Kidney (tissue), 22 donors: ENCODE data around the gene CXorf66. TPM values are rescaled to one million over a fixed set of nuclear protein-coding genes. Genes with fewer than 3 reads are reported as not detected.

Experiments used
- DNase-seq, 5 donors: peaks; one replicate each; pipeline ENCODE4 v3.0.0-alpha.2; 2013 to 2020
- FAIRE-seq: peaks from 2 replicates; lab custom pipeline; 2012; peaks lifted over from hg19 to GRCh38; lab: Jason Lieb, UNC
- H3K27ac ChIP-seq, 2 donors: one replicate each; pipeline ENCODE4 v1.7.0; 2013; ENCODE audit warnings: low read depth in 2 of 2, low read length in 2 of 2, inconsistent platforms in 1 of 2
- H3K27me3 ChIP-seq: one replicate; pipeline ENCODE4 v1.7.1; 2013; ENCODE audit warnings: low read length, inconsistent platforms; ENCODE audit not compliant: control insufficient read depth, insufficient read depth
- H3K36me3 ChIP-seq, 3 donors: one replicate each; pipeline versions ENCODE4 v1.7.0 to v1.7.1; 2013; ENCODE audit warnings: low read length in 3 of 3, control low read depth in 1 of 3, inconsistent platforms in 1 of 3; ENCODE audit not compliant: insufficient read depth in 3 of 3, control insufficient read depth in 2 of 3
- H3K4me1 ChIP-seq, 3 donors: one replicate each; pipeline versions ENCODE4 v1.7.0 to v1.7.1; 2013; ENCODE audit warnings: low read length in 3 of 3, inconsistent platforms in 1 of 3, low read depth in 1 of 3; ENCODE audit not compliant: control insufficient read depth in 2 of 3, insufficient read depth in 2 of 3
- H3K4me3 ChIP-seq, 3 donors: one replicate each; pipeline versions ENCODE4 v1.7.0 to v1.8.1; 2013; ENCODE audit warnings: low read length in 3 of 3, control low read depth in 1 of 3, inconsistent platforms in 1 of 3
- H3K9ac ChIP-seq, 3 donors: one replicate each; pipeline versions ENCODE4 v1.7.0 to v1.7.1; 2013; ENCODE audit warnings: low read length in 3 of 3, control low read depth in 1 of 3, inconsistent platforms in 1 of 3
- H3K9me3 ChIP-seq, 3 donors: one replicate each; pipeline versions ENCODE4 v1.7.0 to v1.7.1; 2013; ENCODE audit warnings: low read length in 3 of 3, control low read depth in 1 of 3, inconsistent platforms in 1 of 3; ENCODE audit not compliant: control insufficient read depth in 2 of 3, insufficient read depth in 1 of 3
- CTCF ChIP-seq: IDR thresholded peaks from 3 replicates; pipeline ENCODE4 v1.5.1; 2012; ENCODE audit warnings: mild to moderate bottlenecking, moderate library complexity, borderline replicate concordance; ENCODE audit not compliant: insufficient read depth; ENCODE audit errors: extremely low read depth
- intact Hi-C: fragments of 100-400 bp; cut with DNase I; formaldehyde crosslinking; loops from one replicate; pipeline ENCODE4 v1.11.1; 2022
- long read RNA-seq, 10 donors: library from polyadenylated mRNA in 1 of 10; unstranded in 1 of 10; transcript quantifications; one replicate each; pipeline ENCODE4 v2.0.0 and lab custom pipeline, GENCODE V29; 2021 to 2026
- polyA plus RNA-seq: library from polyadenylated mRNA; stranded (reverse); fragments of 350-450 nt; fragmentation: Illumina TruSeq; extraction: RNeasy Lipid Tissue Mini Kit (QIAGEN cat#74804); gene quantifications from one replicate; pipeline ENCODE4 v1.2.3, GENCODE V29; 2014; ENCODE audit warnings: low read depth, low replicate concordance; ENCODE audit not compliant: insufficient read depth
- total RNA-seq: library from RNA; stranded (reverse); fragmentation: NEBNext Ultra II Directional; extraction: Animal tissue kit (Norgen Biotek cat#: 25700); gene quantifications from one replicate; pipeline ENCODE4 v1.2.1, GENCODE V29; 2021
- donor health status: control.
- donor health status: control.
- donor health status: control.
- donor health status: control.
- donor health status: control.
- donor health status: DM: yes; HTN: yes; CAD: no.
- donor health status: Normal renal cell carcinoma (clear cell type).

CXorf66 gene
- total RNA-seq: not detected
- polyA plus RNA-seq: not detected
- long read RNA-seq, donor 1: 0 reads
- long read RNA-seq, donor 2: 0 reads
- long read RNA-seq, donor 3: 0 reads
- long read RNA-seq, donor 4: 0 reads
- long read RNA-seq, donor 5: 0 reads
- long read RNA-seq, donor 6: 0 reads
- long read RNA-seq, donor 7: 0 reads
- long read RNA-seq, donor 8: 0 reads
- long read RNA-seq, donor 9: 0 reads
- long read RNA-seq, donor 10: 0 reads

GRCh38 chrX:139965421-139965820, at the start of gene CXorf66:
CXorf66 (minus strand) TSS chrX:139965521; CDS start chrX:139965496, 25 bp downstream.
- Histone ChIP-seq H3K9ac (no peak within 1 kb of the TSS), H3K9me3 (no peaks in the 10 kb centered on the region), H3K27ac (no peak within 1 kb of the TSS), H3K4me1 (no peaks in the 10 kb centered on the region), H3K27me3 (no peaks in the 10 kb centered on the region), H3K4me3 (no peak within 1 kb of the TSS), H3K36me3 (no peaks in the 10 kb centered on the region)
- DNase-seq (no peak), FAIRE-seq (no peak)
- TF ChIP-seq CTCF: no peak
- intact Hi-C loops: no loop called here

GRCh38 chrX:139982856-139983255, 17.5 kb upstream of the CXorf66 start:
- FAIRE-seq: no peak

GRCh38 chrX:139974471-139974870, 9.2 kb upstream of the CXorf66 start:
- H3K4me3 ChIP-seq: no peak overlapping the region
- H3K9ac ChIP-seq: no peak overlapping the region
- DNase-seq (no peak), FAIRE-seq (no peak)
- intact Hi-C loops: no loop called here
- H3K36me3 ChIP-seq: no peaks in the 10 kb centered on the region
- H3K4me1 ChIP-seq: no peaks in the 10 kb centered on the region
- H3K27me3 ChIP-seq: no peaks in the 10 kb centered on the region
- no peak overlapping the region for H3K27ac ChIP-seq
- no peaks in the 10 kb centered on the region for H3K9me3 ChIP-seq
- TF ChIP-seq CTCF: no peak

More at GRCh38 chrX:139982856-139983255, 17.5 kb upstream of the CXorf66 start:
- H3K27me3 ChIP-seq: no peaks in the 10 kb centered on the region
- H3K4me3 ChIP-seq: no peak overlapping the region
- H3K27ac ChIP-seq: no peak overlapping the region
- H3K36me3 ChIP-seq: no peaks in the 10 kb centered on the region
- no peak for TF ChIP-seq CTCF
- no peaks in the 10 kb centered on the region for H3K9me3 ChIP-seq
- intact Hi-C loops: no loop called here
- H3K4me1 ChIP-seq: no peaks in the 10 kb centered on the region
- DNase-seq: no peak
- H3K9ac ChIP-seq: no peak overlapping the region
